ENCODE measurements around the gene ITFG1. TPM values are rescaled to one million over a fixed set of nuclear protein-coding genes. Genes with fewer than 3 reads are reported as not detected.

Gene ITFG1
- total and polyA plus RNA-seq, 2 of the 8 experiments (the other 6 are each of a cell fraction or from before 2014, with no cell fraction given) = 13.8 to 22.2 TPM

DNA sequence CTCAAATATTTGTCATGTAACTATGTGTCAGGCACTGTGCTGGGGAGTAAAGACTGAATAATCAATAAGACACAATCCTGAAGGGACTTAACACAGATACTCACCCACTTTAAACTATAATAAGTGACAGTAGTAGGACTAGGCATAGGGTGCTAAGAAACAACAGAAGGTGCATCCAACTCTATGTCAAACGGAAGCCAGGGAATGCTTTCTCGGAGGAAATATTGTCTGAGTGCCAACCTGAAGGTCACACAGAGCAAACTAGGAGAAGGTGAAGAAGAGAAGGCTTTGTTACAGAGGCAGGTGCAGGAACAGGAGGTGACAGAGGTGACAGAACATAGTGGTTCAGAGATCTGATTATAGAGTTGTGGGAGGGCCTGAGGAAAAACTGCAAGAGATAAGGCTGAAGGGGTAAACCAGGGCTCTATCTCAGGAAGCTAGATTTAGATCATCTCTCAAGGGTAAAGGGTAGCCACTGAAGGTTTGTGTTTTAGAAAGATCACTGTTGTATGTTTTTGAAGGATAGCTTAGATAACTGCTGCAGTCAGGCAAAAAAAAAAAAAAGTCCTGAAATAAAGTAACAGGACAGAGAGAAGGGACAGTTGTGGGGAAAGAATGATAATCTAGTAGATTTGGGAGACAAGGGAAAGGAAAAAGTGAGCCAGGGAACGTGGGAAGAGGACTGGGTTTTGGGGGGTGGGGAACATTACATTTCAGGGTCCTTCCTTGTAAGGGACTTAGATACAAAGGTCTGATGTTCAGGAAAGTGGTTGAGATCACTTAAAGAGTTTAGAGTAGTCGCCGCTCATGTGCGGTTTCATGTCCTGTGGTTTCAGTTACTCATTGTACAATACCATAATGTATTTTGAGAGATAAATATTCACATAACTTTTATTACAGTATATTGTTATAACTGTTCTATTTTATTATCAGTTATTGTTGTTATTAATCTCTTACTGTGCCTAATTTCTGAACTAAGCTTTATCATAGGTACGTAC, 231.5 kb downstream of the ITFG1 start:
- Histone ChIP-seq H2BK20ac (ENCODE audit: low read length) (no peak overlapping the region), H2AFZ (ENCODE audit: low read length) (no peak overlapping the region), H4K8ac (ENCODE audit: extremely low read depth, insufficient read depth, low read length) (no peak overlapping the region), H2BK5ac (ENCODE audit: low read depth, low read length) (no peak overlapping the region), H3K4me3 (ENCODE audit: extremely low read depth in 1 of 4, insufficient read depth in 2 of 4, low read depth in 3 of 4, low read length in 4 of 4) (no peak overlapping the region), H3K79me2 (ENCODE audit: control insufficient read depth in 1 of 2, insufficient read depth in 2 of 2, low read length in 2 of 2) (no peaks in the 10 kb centered on the region), H3K27me3 (replicated peaks in 1 of 4; ENCODE audit: control insufficient read depth in 3 of 4, extremely low read depth in 1 of 4, insufficient read depth in 3 of 4, low read length in 3 of 4) (no peaks in the 10 kb centered on the region), H2BK12ac (ENCODE audit: low read depth, low read length) (no peak overlapping the region), H3K9ac (replicated peaks in 1 of 4; ENCODE audit: extremely low read depth in 1 of 4, low read depth in 3 of 4, low read length in 3 of 4) (no peak overlapping the region), H4K5ac (ENCODE audit: insufficient read length, low read depth, low read length) (no peak overlapping the region), H3K14ac (ENCODE audit: insufficient read length) (no peak overlapping the region), H3K56ac (replicated peaks; ENCODE audit: insufficient read length, low read depth, low read length) (no peak overlapping the region), H3K23me2 (ENCODE audit: low read depth, low read length) (no peaks in the 10 kb centered on the region; the same call in 1 of the 2 replicates), H2BK15ac (ENCODE audit: low read length) (no peak overlapping the region), H3K9me3 (ENCODE audit: insufficient read depth in 2 of 2, low read depth in 1 of 2, low read length in 1 of 2) (no peaks in the 10 kb centered on the region), H4K20me1 (replicated peaks in 1 of 2; ENCODE audit: control insufficient read depth in 1 of 2, insufficient read depth in 2 of 2, low read length in 2 of 2) (peaks cover 0 to 1% of the 10 kb centered on the region in 2 experiments), H4K91ac (replicated peaks; ENCODE audit: insufficient read length, low read length) (no peak overlapping the region), H3K36me3 (ENCODE audit: control insufficient read depth in 2 of 4, insufficient read depth in 4 of 4, low read length in 3 of 4) (no peaks in the 10 kb centered on the region), H3K18ac (ENCODE audit: extremely low read depth, low read length) (no peak overlapping the region), H2AK5ac (ENCODE audit: low read depth, low read length) (no peak overlapping the region), H2BK120ac (replicated peaks; ENCODE audit: low read depth, low read length) (no peak overlapping the region), H3K4ac (replicated peaks; ENCODE audit: insufficient read length, low read depth, low read length) (no peak overlapping the region), H3K4me2 (ENCODE audit: insufficient read depth in 1 of 2, low read depth in 2 of 2, low read length in 2 of 2) (no peak overlapping the region), H3K27ac (ENCODE audit: low read depth, low read length) (no peak overlapping the region), H3K4me1 (replicated peaks in 1 of 4; ENCODE audit: control insufficient read depth in 3 of 4, insufficient read depth in 4 of 4, low read length in 3 of 4) (no peaks in the 10 kb centered on the region), H3K79me1 (ENCODE audit: low read depth, low read length) (no peaks in the 10 kb centered on the region), H3K23ac (ENCODE audit: insufficient read length) (no peak overlapping the region)
- no peak for DNase-seq (ENCODE audit: low read depth in 1 of 2, low spot score in 2 of 2)
- FAIRE-seq = no peak
- WGBS, 2 experiments (ENCODE audit: extremely low coverage in 1 of 2, insufficient coverage in 1 of 2, insufficient read length in 1 of 2, insufficient replicate concordance in 2 of 2, low coverage in 1 of 2, low lambda C conversion rate in 2 of 2, missing lambda C conversion rate in 1 of 2) = 89% methylated on average over 7 of the region's 7 CpGs; no CpG with 5 or more reads in 1 of the 2 experiments
- CTCF ChIA-PET (ENCODE audit: partially characterized antibody) = no interaction called here
- POLR2A ChIA-PET (ENCODE audit: partially characterized antibody) = no interaction called here
- no peak for TF ChIP-seq ASH2L (IDR thresholded peaks at IDR 0.05; ENCODE audit: low read length)
- TF ChIP-seq ZNF274 (IDR thresholded peaks at IDR 0.05; ENCODE audit: borderline replicate concordance, extremely low read depth, low read length) = no peak
- TF ChIP-seq POLR2A (IDR thresholded peaks at IDR 0.05; ENCODE audit: control extremely low read depth in 1 of 2, low read depth in 2 of 2, low read length in 2 of 2) = no peak
- TF ChIP-seq SIRT6 (IDR thresholded peaks at IDR 0.05; ENCODE audit: low read length) = no peak
- no peak for TF ChIP-seq EGR1 (IDR thresholded peaks at IDR 0.05; ENCODE audit: borderline replicate concordance, low read depth, low read length)
- no peak for TF ChIP-seq RNF2 (IDR thresholded peaks at IDR 0.05; ENCODE audit: borderline replicate concordance, low read depth, low read length, missing control alignments, poor library complexity, severe bottlenecking)
- no peak for TF ChIP-seq SP4 (IDR thresholded peaks at IDR 0.05; ENCODE audit: low read length)
- no peak for TF ChIP-seq HDAC6 (IDR thresholded peaks at IDR 0.05; ENCODE audit: low read depth, low read length)
- no peak for TF ChIP-seq EP300 (IDR thresholded peaks at IDR 0.05; ENCODE audit: borderline replicate concordance in 1 of 2, low read depth in 2 of 2, low read length in 2 of 2)
- TF ChIP-seq, protein P1, sequence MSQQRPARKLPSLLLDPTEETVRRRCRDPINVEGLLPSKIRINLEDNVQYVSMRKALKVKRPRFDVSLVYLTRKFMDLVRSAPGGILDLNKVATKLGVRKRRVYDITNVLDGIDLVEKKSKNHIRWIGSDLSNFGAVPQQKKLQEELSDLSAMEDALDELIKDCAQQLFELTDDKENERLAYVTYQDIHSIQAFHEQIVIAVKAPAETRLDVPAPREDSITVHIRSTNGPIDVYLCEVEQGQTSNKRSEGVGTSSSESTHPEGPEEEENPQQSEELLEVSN (IDR thresholded peaks at IDR 0.05) = no peak
- no peak for TF ChIP-seq RAD21 (IDR thresholded peaks at IDR 0.05 in 1 of 2, conservative IDR thresholded peaks at IDR 0.05 in 1 of 2; ENCODE audit: low read depth in 2 of 2, low read length in 2 of 2)

Data from H1 (cell line).